H9 (cell line): ENCODE measurements around the gene GPR176. TPM values are rescaled to one million over a fixed set of nuclear protein-coding genes. Genes with fewer than 3 reads are reported as not detected.
A peak's percentile ranks its signal among the peaks of the same experiment; 100 is the strongest.

Experiments used
- DNase-seq: peaks from one replicate; pipeline ENCODE4 v3.0.0-alpha.2; 2017
- H2AFZ ChIP-seq: one replicate; pipeline ENCODE4 v1.6.1; 2013; ENCODE audit warnings: mild to moderate bottlenecking, low read length, control low read depth, moderate library complexity
- H2AK5ac ChIP-seq: 2 replicates; pipeline ENCODE4 v1.6.1; 2013; ENCODE audit warnings: low read length, control low read depth, mixed read lengths; ENCODE audit not compliant: insufficient read length
- H2BK120ac ChIP-seq: one replicate; pipeline ENCODE4 v1.6.1; 2013; ENCODE audit warnings: low read depth, mild to moderate bottlenecking, low read length, control low read depth, inconsistent platforms; ENCODE audit not compliant: poor library complexity, severe bottlenecking
- H2BK12ac ChIP-seq: 2 replicates; pipeline ENCODE4 v1.6.1; 2013; ENCODE audit warnings: low read length, control low read depth, mixed read lengths, low read depth; ENCODE audit not compliant: insufficient read length
- H2BK15ac ChIP-seq: 2 replicates; pipeline ENCODE4 v1.6.1; 2013; ENCODE audit warnings: low read depth, low read length, control low read depth
- H2BK20ac ChIP-seq: one replicate; pipeline ENCODE4 v1.6.1; 2013; ENCODE audit warnings: low read depth, mild to moderate bottlenecking, low read length, control low read depth, inconsistent platforms; ENCODE audit not compliant: poor library complexity, severe bottlenecking
- H2BK5ac ChIP-seq: 2 replicates; pipeline ENCODE4 v1.6.1; 2013; ENCODE audit warnings: low read length, control low read depth, mixed read lengths; ENCODE audit not compliant: insufficient read length
- H3K14ac ChIP-seq: 2 replicates; pipeline ENCODE4 v1.6.1; 2013; ENCODE audit warnings: low read length, control low read depth; ENCODE audit not compliant: insufficient read depth
- H3K18ac ChIP-seq: 2 replicates; pipeline ENCODE4 v1.6.1; 2013; ENCODE audit warnings: low read depth, mild to moderate bottlenecking, mixed read lengths, low read length, control low read depth; ENCODE audit not compliant: insufficient read length
- H3K23ac ChIP-seq: 2 replicates; pipeline ENCODE4 v1.6.1; 2013; ENCODE audit warnings: low read length, control low read depth, mixed read lengths, low read depth; ENCODE audit not compliant: insufficient read length
- H3K23me2 ChIP-seq: 2 replicates; pipeline ENCODE4 v1.6.1; 2013; ENCODE audit warnings: low read depth, mild to moderate bottlenecking, mixed read lengths, low read length, control low read depth; ENCODE audit not compliant: insufficient read length, poor library complexity, severe bottlenecking
- H3K27ac ChIP-seq: 2 replicates; pipeline ENCODE4 v1.5.1; 2013; ENCODE audit warnings: low read length, control low read depth, mixed read lengths, low read depth; ENCODE audit not compliant: insufficient read length
- H3K27me3 ChIP-seq: 2 replicates; pipeline ENCODE4 v1.6.1; 2013; ENCODE audit warnings: low read length, control low read depth, inconsistent platforms; ENCODE audit not compliant: insufficient read depth
- H3K4ac ChIP-seq: 2 replicates; pipeline ENCODE4 v1.6.1; 2013; ENCODE audit warnings: low read depth, mild to moderate bottlenecking, control low read depth, inconsistent platforms, low read length, moderate library complexity
- H3K4me1 ChIP-seq: 2 replicates; pipeline ENCODE4 v1.6.1; 2013; ENCODE audit warnings: low read length, control low read depth, inconsistent platforms; ENCODE audit not compliant: insufficient read depth
- H3K4me2 ChIP-seq: 2 replicates; pipeline ENCODE4 v1.6.1; 2013; ENCODE audit warnings: low read length, control low read depth, mixed read lengths; ENCODE audit not compliant: insufficient read length, insufficient read depth
- H3K56ac ChIP-seq: 2 replicates; pipeline ENCODE4 v1.6.1; 2013; ENCODE audit warnings: low read depth, mild to moderate bottlenecking, mixed read lengths, low read length, control low read depth; ENCODE audit not compliant: insufficient read length
- H3K79me1 ChIP-seq: 2 replicates; pipeline ENCODE4 v1.6.1; 2013; ENCODE audit warnings: low read depth, mild to moderate bottlenecking, moderate library complexity, low read length, control low read depth, inconsistent platforms; ENCODE audit not compliant: insufficient read depth, poor library complexity, severe bottlenecking
- H3K79me2 ChIP-seq: 2 replicates; pipeline ENCODE4 v1.6.1; 2013; ENCODE audit warnings: low read length, control low read depth, inconsistent platforms; ENCODE audit not compliant: insufficient read depth
- H3K9ac ChIP-seq: 2 replicates; pipeline ENCODE4 v1.6.1; 2013; ENCODE audit warnings: low read length, control low read depth, mixed read lengths; ENCODE audit not compliant: insufficient read length; ENCODE audit errors: extremely low read depth
- H3K9me3 ChIP-seq: one replicate; pipeline ENCODE4 v1.6.1; 2013; ENCODE audit warnings: low read depth, low read length, inconsistent platforms; ENCODE audit not compliant: control insufficient read depth
- H3T11ph ChIP-seq: one replicate; pipeline ENCODE4 v1.6.1; 2013; ENCODE audit warnings: mild to moderate bottlenecking, low read length, control low read depth, inconsistent platforms
- H4K20me1 ChIP-seq: one replicate; pipeline ENCODE4 v1.6.1; 2013; ENCODE audit not compliant: control insufficient read depth, insufficient read length, insufficient read depth
- H4K5ac ChIP-seq: 2 replicates; pipeline ENCODE4 v1.6.1; 2013; ENCODE audit warnings: low read depth, mild to moderate bottlenecking, mixed read lengths, low read length, control low read depth; ENCODE audit not compliant: insufficient read length
- H4K8ac ChIP-seq: replicated peaks from 2 replicates; pipeline ENCODE4 v1.6.1; 2013; ENCODE audit warnings: low read length, control low read depth, mixed read lengths, low read depth; ENCODE audit not compliant: insufficient read length
- H4K91ac ChIP-seq: 2 replicates; pipeline ENCODE4 v1.6.1; 2013; ENCODE audit warnings: low read depth, mild to moderate bottlenecking, moderate library complexity, mixed read lengths, low read length, control low read depth; ENCODE audit not compliant: insufficient read length
- H3K27ac Mint-ChIP-seq, 3 experiments: 2 replicates in 2 of 3; 3 replicates in 1 of 3; pipeline ENCODE4 v1.8.0; 2020 to 2021; ENCODE audit warnings: mixed read lengths in 3 of 3, mild to moderate bottlenecking in 1 of 3, moderate library complexity in 1 of 3
- H3K27me3 Mint-ChIP-seq: 2 replicates; pipeline ENCODE4 v1.8.0; 2021; ENCODE audit warnings: low read depth, mild to moderate bottlenecking, moderate library complexity, mixed read lengths
- H3K36me3 Mint-ChIP-seq, 3 experiments: 2 replicates in 2 of 3; 3 replicates in 1 of 3; pipeline ENCODE4 v1.8.0; 2020 to 2021; ENCODE audit warnings: low read depth in 3 of 3, mixed read lengths in 3 of 3; ENCODE audit not compliant: insufficient read depth in 1 of 3
- H3K4me1 Mint-ChIP-seq, 2 experiments: 2 replicates each; pipeline ENCODE4 v1.8.0; 2020; ENCODE audit warnings: mixed read lengths in 2 of 2
- H3K4me3 Mint-ChIP-seq, 2 experiments: 2 replicates in 1 of 2; 3 replicates in 1 of 2; pipeline ENCODE4 v1.8.0; 2020 to 2021; ENCODE audit warnings: mild to moderate bottlenecking in 2 of 2, mixed read lengths in 2 of 2, moderate library complexity in 1 of 2
- H3K9me3 Mint-ChIP-seq, 2 experiments: 2 replicates in 1 of 2; 3 replicates in 1 of 2; pipeline ENCODE4 v1.8.0; 2020; ENCODE audit warnings: mild to moderate bottlenecking in 2 of 2, mixed read lengths in 2 of 2, moderate library complexity in 1 of 2
- WGBS: extraction: QIAGEN DNeasy Blood & Tissue Kit; methylation state at CpG from one replicate; pipeline ENCODE4 v1.1.7; 2013; ENCODE audit warnings: missing lambda C conversion rate, low lambda C conversion rate, mixed read lengths; ENCODE audit not compliant: insufficient read length; ENCODE audit errors: extremely low coverage; 5-methylcytosine and 5-hydroxymethylcytosine counted together
- total RNA-seq: library from RNA; stranded (reverse); gene quantifications from 2 replicates; pipeline ENCODE4 v1.2.1, GENCODE V29; 2021
- TF ChIP-seq, protein P1 (sequence below): fragments of 200-600 bp; sonication (generic); conservative IDR thresholded peaks from 3 replicates; pipeline ENCODE4 v1.8.0; 2021; ENCODE audit warnings: antibody characterized with exemption, mild to moderate bottlenecking

GPR176 gene
- total RNA-seq, 1 experiment from 2014 or later: 132 TPM

DNA sequence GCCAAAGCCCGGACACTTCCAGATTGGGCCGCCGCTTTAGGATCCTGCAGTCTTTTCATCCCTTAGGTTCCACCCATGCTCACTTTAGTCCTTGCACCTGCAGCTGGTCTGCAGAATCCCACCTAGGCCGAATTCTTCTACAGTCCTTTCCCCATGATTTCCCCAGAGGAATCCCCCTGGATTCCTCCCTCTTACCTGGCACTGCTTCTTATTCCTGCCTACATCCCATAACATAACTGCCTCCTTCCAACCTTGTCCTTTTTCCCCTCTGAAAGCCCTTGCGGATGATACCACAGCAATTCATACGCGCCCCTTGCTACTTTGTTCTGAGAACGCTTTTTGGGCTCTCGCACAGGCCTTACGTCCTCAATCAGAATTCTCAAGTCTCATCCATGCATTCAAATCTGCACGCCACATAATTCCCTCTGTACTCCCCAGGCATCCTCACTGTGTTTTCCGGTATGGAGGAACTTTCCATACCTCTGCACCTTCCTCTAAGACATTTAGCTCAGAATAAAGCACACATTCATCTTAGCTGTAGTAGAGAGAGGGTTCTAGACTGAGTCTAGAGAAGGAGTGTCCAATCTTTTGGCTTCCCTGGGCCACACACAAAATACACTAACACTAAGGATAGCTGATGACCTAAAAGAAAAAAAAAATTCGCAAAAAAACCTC is 14.5 kb upstream of the GPR176 start:
- Histone ChIP-seq H3K27me3 (no peaks in the 10 kb centered on the region), H3K18ac (no peak overlapping the region), H3K27ac (peak overlapping the region; percentile 12), H3K56ac (no peak overlapping the region), H4K20me1 (no peaks in the 10 kb centered on the region), H4K5ac (no peak overlapping the region), H3K79me2 (peaks cover 12% of the 10 kb centered on the region; the same call in 1 of the 2 replicates), H2BK12ac (no peak overlapping the region), H3K4ac (no peak overlapping the region), H4K8ac (no peak overlapping the region), H2BK20ac (no peak overlapping the region), H3K9ac (peak overlapping the region; percentile 77), H2BK120ac (no peak overlapping the region), H3K79me1 (peaks cover 6% of the 10 kb centered on the region), H2AK5ac (no peak overlapping the region), H3K23me2 (peaks cover 8% of the 10 kb centered on the region), H3K9me3 (no peaks in the 10 kb centered on the region), H4K91ac (no peak overlapping the region), H3K4me1 (peaks cover 6% of the 10 kb centered on the region), H3K4me2 (peak overlapping the region; percentile 89), H3K14ac (peak overlapping the region; percentile 0; the same call in 1 of the 2 replicates), H3K23ac (no peak overlapping the region), H3T11ph (no peak overlapping the region), H2AFZ (no peak overlapping the region), H2BK5ac (no peak overlapping the region), H2BK15ac (no peak overlapping the region)
- TF ChIP-seq, protein P1, sequence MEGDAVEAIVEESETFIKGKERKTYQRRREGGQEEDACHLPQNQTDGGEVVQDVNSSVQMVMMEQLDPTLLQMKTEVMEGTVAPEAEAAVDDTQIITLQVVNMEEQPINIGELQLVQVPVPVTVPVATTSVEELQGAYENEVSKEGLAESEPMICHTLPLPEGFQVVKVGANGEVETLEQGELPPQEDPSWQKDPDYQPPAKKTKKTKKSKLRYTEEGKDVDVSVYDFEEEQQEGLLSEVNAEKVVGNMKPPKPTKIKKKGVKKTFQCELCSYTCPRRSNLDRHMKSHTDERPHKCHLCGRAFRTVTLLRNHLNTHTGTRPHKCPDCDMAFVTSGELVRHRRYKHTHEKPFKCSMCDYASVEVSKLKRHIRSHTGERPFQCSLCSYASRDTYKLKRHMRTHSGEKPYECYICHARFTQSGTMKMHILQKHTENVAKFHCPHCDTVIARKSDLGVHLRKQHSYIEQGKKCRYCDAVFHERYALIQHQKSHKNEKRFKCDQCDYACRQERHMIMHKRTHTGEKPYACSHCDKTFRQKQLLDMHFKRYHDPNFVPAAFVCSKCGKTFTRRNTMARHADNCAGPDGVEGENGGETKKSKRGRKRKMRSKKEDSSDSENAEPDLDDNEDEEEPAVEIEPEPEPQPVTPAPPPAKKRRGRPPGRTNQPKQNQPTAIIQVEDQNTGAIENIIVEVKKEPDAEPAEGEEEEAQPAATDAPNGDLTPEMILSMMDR: no peak
- Mint-ChIP-seq H3K4me1 (peaks cover 44 to 51% of the 10 kb centered on the region in 2 experiments), H3K36me3 (peaks cover 10 to 25% (median 22%) of the 10 kb centered on the region in 3 experiments; a peak in 6 of 7 replicates), H3K4me3 (peak overlapping the region; percentile 85 to 93), H3K27me3 (no peaks in the 10 kb centered on the region), H3K27ac (peak overlapping the region; percentile 68 to 91 (median 91)), H3K9me3 (no peaks in the 10 kb centered on the region)
- WGBS: no CpG with 5 or more reads among the region's 13 CpGs
- DNase-seq: no peak
